NT2/D1 (cell line): ENCODE results near the gene POU2F3.

Source experiments
- SUZ12 ChIP-seq: IDR thresholded peaks from 2 replicates; pipeline ENCODE4 v1.6.1; 2011; ENCODE audit not compliant: insufficient read length, insufficient read depth; ENCODE audit errors: extremely low read depth
- YY1 ChIP-seq: IDR thresholded peaks from 2 replicates; pipeline ENCODE4 v1.6.1; 2011; ENCODE audit not compliant: insufficient read length, insufficient read depth
- ZNF274 ChIP-seq: IDR thresholded peaks from 2 replicates; pipeline ENCODE4 v1.6.1; 2011; ENCODE audit warnings: mild to moderate bottlenecking, low read depth, low read length

GRCh38 chr11:120342678-120343077 is 102.7 kb downstream of the POU2F3 start:
- no peak for TF ChIP-seq YY1
- no peak for TF ChIP-seq ZNF274
- TF ChIP-seq SUZ12, result no peak
